Stomach smooth muscle (tissue), 2 donors: ENCODE measurements around the gene FXYD6.
A peak's percentile ranks its signal among the peaks of the same experiment; 100 is the strongest.

Experiments
- H3K27ac ChIP-seq: one replicate; pipeline ENCODE4 v1.7.0; 2013; ENCODE audit warnings: mild to moderate bottlenecking, low read length, inconsistent platforms
- H3K27me3 ChIP-seq, 2 donors: one replicate each; pipeline ENCODE4 v1.7.0; 2013; ENCODE audit warnings: low read length in 2 of 2; ENCODE audit not compliant: insufficient read depth in 2 of 2, control insufficient read depth in 1 of 2
- H3K36me3 ChIP-seq, 2 donors: one replicate each; pipeline ENCODE4 v1.7.0; 2013; ENCODE audit warnings: low read length in 2 of 2; ENCODE audit not compliant: control insufficient read depth in 2 of 2, insufficient read depth in 2 of 2
- H3K4me1 ChIP-seq: one replicate; pipeline ENCODE4 v1.7.0; 2013; ENCODE audit warnings: low read length; ENCODE audit not compliant: control insufficient read depth, insufficient read depth
- H3K4me3 ChIP-seq, 2 donors: one replicate each; pipeline ENCODE4 v1.7.0; 2013; ENCODE audit warnings: low read length in 2 of 2
- H3K9ac ChIP-seq, 2 donors: one replicate each; pipeline ENCODE4 v1.7.0; 2013; ENCODE audit warnings: low read length in 2 of 2, mild to moderate bottlenecking in 1 of 2
- H3K9me3 ChIP-seq, 2 donors: one replicate each; pipeline ENCODE4 v1.7.0; 2013; ENCODE audit warnings: low read length in 2 of 2; ENCODE audit not compliant: control insufficient read depth in 2 of 2
- donor health status: healthy.
- donor health status: Pancreatic carcinoma.

The FXYD6 gene

DNA sequence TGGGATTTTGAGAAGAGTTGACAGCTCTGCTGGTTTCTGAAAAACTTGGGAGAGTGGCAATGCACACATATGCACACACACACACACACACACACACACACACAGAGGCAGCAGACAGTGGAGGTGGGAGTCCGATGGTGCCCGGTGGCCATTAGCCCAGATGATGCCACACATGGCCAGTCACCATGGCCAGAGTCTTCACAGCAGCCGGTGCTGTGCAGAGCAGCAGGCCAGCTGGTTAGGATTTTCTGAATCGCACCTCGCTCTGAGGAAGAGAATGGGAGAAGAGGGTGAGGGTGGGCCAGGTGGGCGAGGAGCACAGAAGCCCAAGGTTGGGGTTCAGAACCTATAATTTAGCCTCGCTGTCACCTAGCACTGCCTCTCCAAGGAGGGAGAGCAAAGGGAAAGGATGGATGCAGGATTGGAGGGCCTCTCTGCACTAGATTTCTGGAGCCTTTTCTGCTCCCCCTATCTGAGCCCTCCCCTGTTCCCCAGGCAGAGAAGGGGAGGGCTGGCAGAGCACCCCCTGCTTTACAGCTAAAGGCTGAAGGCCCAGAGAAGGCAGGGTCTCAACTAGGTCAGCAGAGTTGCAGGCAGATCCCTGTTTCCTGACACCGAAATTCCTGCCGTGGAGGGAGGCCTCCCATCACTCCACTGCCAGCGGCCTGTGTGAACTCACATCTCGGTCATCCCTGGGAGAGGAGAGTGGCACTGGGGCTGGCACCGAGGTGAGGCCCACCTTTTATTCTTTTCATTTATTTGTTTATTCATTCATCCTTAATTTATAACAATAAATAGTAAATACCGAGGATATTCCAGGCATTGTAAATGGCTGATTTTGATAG, 25.8 kb upstream of the FXYD6 start:
- H3K27me3 ChIP-seq, result no peaks in the 10 kb centered on the region
- H3K9ac ChIP-seq, result no peak overlapping the region
- H3K9me3 ChIP-seq, result no peaks in the 10 kb centered on the region
- no peaks in the 10 kb centered on the region for H3K36me3 ChIP-seq
- H3K4me3 ChIP-seq, result no peak overlapping the region
- H3K27ac ChIP-seq, result no peak overlapping the region
- H3K4me1 ChIP-seq, result peaks cover 3% of the 10 kb centered on the region

- Histone ChIP-seq H3K4me1 (no peaks in the 10 kb centered on the region), H3K4me3 (no peak overlapping the region), H3K36me3 (no peaks in the 10 kb centered on the region), H3K27me3 (no peaks in the 10 kb centered on the region), H3K27ac (no peak overlapping the region), H3K9ac (no peak overlapping the region), H3K9me3 (no peaks in the 10 kb centered on the region)
Measured at GRCh38 chr11:117901601-117902000, 25.1 kb upstream of the FXYD6 start.

DNA sequence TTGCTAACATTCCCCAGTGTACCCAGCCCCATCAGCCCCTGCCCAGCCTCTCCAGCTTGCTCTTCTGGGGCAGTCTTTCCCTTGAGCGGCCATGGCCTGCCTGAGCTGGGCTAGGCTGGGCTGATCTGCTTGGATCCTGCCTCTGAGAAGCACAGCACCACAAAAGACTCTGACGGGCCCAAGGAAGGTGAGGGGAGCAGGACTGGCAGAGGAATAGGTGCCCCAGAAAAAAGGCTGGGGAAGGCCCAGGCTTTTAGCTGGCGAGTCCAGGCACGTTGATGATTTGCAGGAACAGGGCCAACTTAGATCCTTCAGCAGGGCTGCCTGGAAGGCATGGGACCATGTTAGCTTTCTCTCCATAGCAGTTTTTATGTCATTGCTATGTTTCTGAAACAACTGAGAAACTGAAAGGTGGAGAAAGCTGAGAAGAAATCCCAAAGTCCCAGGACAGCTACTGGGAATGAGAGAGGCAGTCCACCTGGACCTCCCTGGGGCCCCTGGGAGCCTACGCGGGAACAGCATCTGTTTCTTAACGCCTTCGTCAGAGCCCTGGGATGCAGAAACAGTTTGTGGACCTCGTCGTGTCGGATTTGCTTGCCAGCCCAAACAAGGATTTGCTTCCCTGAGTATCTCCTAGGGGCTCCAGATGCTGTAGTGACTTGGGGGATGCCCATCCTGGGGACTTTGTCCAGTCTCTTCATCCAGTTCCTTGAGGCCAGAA, 24.4 kb upstream of the FXYD6 start:
- no peak overlapping the region for H3K4me3 ChIP-seq
- H3K4me1 ChIP-seq, result no peaks in the 10 kb centered on the region
- no peak overlapping the region for H3K9ac ChIP-seq
- no peak overlapping the region for H3K27ac ChIP-seq
- no peaks in the 10 kb centered on the region for H3K9me3 ChIP-seq
- no peaks in the 10 kb centered on the region for H3K36me3 ChIP-seq
- H3K27me3 ChIP-seq, result no peaks in the 10 kb centered on the region

DNA sequence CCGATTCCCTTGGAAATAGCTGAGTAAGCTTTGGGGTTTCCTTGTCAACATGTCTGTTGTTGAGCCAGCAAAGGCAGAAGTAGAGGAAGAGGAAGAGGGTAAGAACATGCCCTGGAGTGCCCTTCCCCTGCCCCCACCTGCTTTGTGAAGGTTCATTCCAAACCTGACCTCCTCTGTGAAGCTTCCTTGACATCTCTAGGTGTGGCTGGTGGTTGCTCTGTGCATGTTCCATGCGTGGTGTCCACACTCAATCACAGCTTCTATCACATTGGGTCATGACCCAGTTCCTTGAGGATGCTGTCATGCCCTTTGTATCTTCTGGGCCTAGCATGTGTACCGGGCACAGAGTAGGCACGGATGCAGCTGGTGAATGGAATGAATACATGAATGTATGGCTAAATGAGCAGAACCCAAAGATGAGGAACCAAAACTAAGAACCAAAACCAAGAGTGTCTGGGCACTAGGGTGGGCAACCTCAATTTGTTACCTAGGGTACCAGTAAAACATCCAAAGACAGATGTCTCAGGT, 23.7 kb upstream of the FXYD6 start:
- H3K36me3 ChIP-seq, result no peaks in the 10 kb centered on the region
- H3K27ac ChIP-seq, result no peak overlapping the region
- H3K4me3 ChIP-seq, result no peak overlapping the region
- H3K9me3 ChIP-seq, result no peaks in the 10 kb centered on the region
- no peak overlapping the region for H3K9ac ChIP-seq
- no peaks in the 10 kb centered on the region for H3K4me1 ChIP-seq
- no peaks in the 10 kb centered on the region for H3K27me3 ChIP-seq

- H3K9ac ChIP-seq, result no peak overlapping the region
- H3K27me3 ChIP-seq, result no peaks in the 10 kb centered on the region
- H3K27ac ChIP-seq, result no peak overlapping the region
- H3K36me3 ChIP-seq, result no peaks in the 10 kb centered on the region
- no peaks in the 10 kb centered on the region for H3K4me1 ChIP-seq
- no peak overlapping the region for H3K4me3 ChIP-seq
- H3K9me3 ChIP-seq, result no peaks in the 10 kb centered on the region
Measured at GRCh38 chr11:117898059-117898458, 21.6 kb upstream of the FXYD6 start.

GRCh38 chr11:117892651-117893050, 16.2 kb upstream of the FXYD6 start:
- Histone ChIP-seq H3K9me3 (no peaks in the 10 kb centered on the region), H3K4me1 (no peaks in the 10 kb centered on the region), H3K27ac (no peak overlapping the region), H3K36me3 (no peaks in the 10 kb centered on the region), H3K27me3 (no peaks in the 10 kb centered on the region), H3K9ac (no peak overlapping the region), H3K4me3 (no peak overlapping the region)

DNA sequence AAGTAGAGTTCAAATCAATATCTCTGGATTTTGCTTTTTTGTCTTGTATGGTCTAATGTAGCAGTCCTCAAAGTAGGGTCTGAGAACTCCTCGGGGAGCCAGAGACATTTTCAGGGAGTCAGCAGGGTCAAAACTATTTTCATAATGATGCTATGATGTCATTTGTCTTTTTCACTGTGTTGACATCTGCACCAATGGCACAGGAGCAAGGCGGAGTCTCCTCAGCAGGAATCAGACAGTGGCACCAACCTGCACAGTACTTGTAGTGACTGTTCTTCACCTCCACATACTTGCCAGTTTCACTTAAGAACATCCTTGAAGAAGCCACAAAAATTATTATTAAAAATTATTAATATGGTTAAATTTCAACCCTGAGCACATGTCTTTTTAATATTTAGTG, 14.9 kb upstream of the FXYD6 start:
- H3K9ac ChIP-seq, result no peak overlapping the region
- no peak overlapping the region for H3K27ac ChIP-seq
- H3K4me3 ChIP-seq, result no peak overlapping the region
- H3K27me3 ChIP-seq, result no peaks in the 10 kb centered on the region
- H3K4me1 ChIP-seq, result peaks cover 2% of the 10 kb centered on the region
- H3K36me3 ChIP-seq, result no peaks in the 10 kb centered on the region
- no peaks in the 10 kb centered on the region for H3K9me3 ChIP-seq

DNA sequence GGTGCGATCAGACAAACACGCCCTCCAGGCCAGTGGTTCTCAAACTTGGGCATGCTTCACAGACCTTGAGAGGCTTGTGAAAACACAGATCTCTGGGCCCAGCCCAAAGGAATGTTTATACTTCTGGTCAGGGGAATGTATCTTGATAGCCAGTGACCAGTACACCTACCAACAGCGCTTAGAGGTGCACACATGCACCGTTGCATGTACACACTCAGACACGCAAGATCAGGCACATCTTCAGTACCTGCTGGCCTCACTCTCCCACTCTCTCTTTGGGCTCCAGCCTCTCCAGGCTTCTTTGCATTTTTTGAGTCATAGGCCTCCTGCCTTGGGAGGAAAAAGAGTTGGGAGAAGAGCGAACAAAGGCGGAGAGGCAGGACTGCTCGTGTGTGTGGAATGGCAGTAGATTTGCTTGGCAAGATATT, 11.7 kb upstream of the FXYD6 start:
- H3K27ac ChIP-seq, result no peak overlapping the region
- H3K9me3 ChIP-seq, result no peaks in the 10 kb centered on the region
- no peak overlapping the region for H3K9ac ChIP-seq
- peaks cover 33% of the 10 kb centered on the region for H3K4me1 ChIP-seq
- no peaks in the 10 kb centered on the region for H3K27me3 ChIP-seq
- H3K4me3 ChIP-seq, result no peak overlapping the region
- H3K36me3 ChIP-seq, result no peaks in the 10 kb centered on the region

GRCh38 chr11:117887431-117888138, 11.1 kb upstream of the FXYD6 start:
- no peak overlapping the region for H3K9ac ChIP-seq
- H3K4me1 ChIP-seq, result peaks cover 39% of the 10 kb centered on the region
- H3K27ac ChIP-seq, result peak overlapping the region; percentile 24

GRCh38 chr11:117885777-117886176, 9.3 kb upstream of the FXYD6 start:
- peaks cover 51% of the 10 kb centered on the region for H3K4me1 ChIP-seq
- peak overlapping the region; percentile 54 to 60 for H3K9ac ChIP-seq
- H3K27me3 ChIP-seq, result no peaks in the 10 kb centered on the region
- H3K27ac ChIP-seq, result peak overlapping the region; percentile 95
- no peaks in the 10 kb centered on the region for H3K9me3 ChIP-seq
- peak overlapping the region; percentile 43 to 66 for H3K4me3 ChIP-seq
- H3K36me3 ChIP-seq, result no peaks in the 10 kb centered on the region

More at GRCh38 chr11:117887431-117888138, 11.1 kb upstream of the FXYD6 start:
- Histone ChIP-seq H3K27me3 (no peaks in the 10 kb centered on the region), H3K36me3 (no peaks in the 10 kb centered on the region), H3K4me3 (no peak overlapping the region), H3K9me3 (no peaks in the 10 kb centered on the region)
